HepG2 (cell line): ENCODE measurements around the gene SRF.

ENCODE experiments used
- ATF3 ChIP-seq: sonication (generic); formaldehyde crosslinking; IDR thresholded peaks from 2 replicates; pipeline ENCODE4 v1.4.0; 2020; ENCODE audit warnings: missing genetic modification reagents
- CAMTA2 ChIP-seq: sonication (generic); formaldehyde crosslinking; IDR thresholded peaks from 2 replicates; pipeline ENCODE4 v1.4.0; 2020; ENCODE audit warnings: mild to moderate bottlenecking, missing genetic modification reagents, borderline replicate concordance
- FOXK1 ChIP-seq: sonication (generic); formaldehyde crosslinking; IDR thresholded peaks from 2 replicates; pipeline ENCODE4 v1.4.0; 2020; ENCODE audit warnings: low read depth, missing genetic modification reagents, borderline replicate concordance
- HNRNPK ChIP-seq: fragments of 200-400 bp; formaldehyde crosslinking; IDR thresholded peaks from 2 replicates; pipeline ENCODE4 v1.6.1; 2018; ENCODE audit warnings: low read length, low read depth, moderate library complexity, mild to moderate bottlenecking; ENCODE audit not compliant: poor library complexity, severe bottlenecking
- MAFG ChIP-seq: sonication (generic); formaldehyde crosslinking; IDR thresholded peaks from 2 replicates; pipeline ENCODE4 v1.5.1; 2020; ENCODE audit warnings: mild to moderate bottlenecking, missing genetic modification reagents
- PHF21A ChIP-seq: sonication (generic); formaldehyde crosslinking; IDR thresholded peaks from 2 replicates; pipeline ENCODE4 v1.5.0; 2020; ENCODE audit warnings: mild to moderate bottlenecking, missing genetic modification reagents
- STAG1 ChIP-seq: sonication (generic); formaldehyde crosslinking; IDR thresholded peaks from 2 replicates; pipeline ENCODE4 v1.4.0; 2020; ENCODE audit warnings: missing genetic modification reagents
- TMF1 ChIP-seq: sonication (generic); formaldehyde crosslinking; IDR thresholded peaks from 2 replicates; pipeline ENCODE4 v1.8.1; 2022; ENCODE audit warnings: low read depth, missing genetic modification reagents
- ZNF205 ChIP-seq: IDR thresholded peaks from 2 replicates; pipeline ENCODE4 v1.6.1; 2018; ENCODE audit warnings: missing biosample characterization, missing genetic modification reagents
- ZNF33B ChIP-seq: sonication (generic); formaldehyde crosslinking; IDR thresholded peaks from 2 replicates; pipeline ENCODE4 v1.5.1; 2020; ENCODE audit warnings: mild to moderate bottlenecking, missing genetic modification reagents
- TF ChIP-seq, protein P1 (sequence below): sonication (generic); formaldehyde crosslinking; conservative IDR thresholded peaks from 2 replicates; pipeline ENCODE4 v1.8.0; 2022; ENCODE audit warnings: mild to moderate bottlenecking, moderate library complexity, missing genetic modification reagents
- TF ChIP-seq, protein P2 (sequence below): sonication (generic); formaldehyde crosslinking; IDR thresholded peaks from 2 replicates; pipeline ENCODE4 v1.8.1; 2023; ENCODE audit warnings: missing genetic modification reagents, inconsistent platforms, borderline replicate concordance
- TF ChIP-seq, protein P3 (sequence below): sonication (generic); formaldehyde crosslinking; IDR thresholded peaks from 2 replicates; pipeline ENCODE4 v1.5.0; 2020; ENCODE audit warnings: mild to moderate bottlenecking, missing genetic modification reagents
- TF ChIP-seq, protein P4 (sequence below): sonication (generic); formaldehyde crosslinking; IDR thresholded peaks from 2 replicates; pipeline ENCODE4 v1.5.0; 2020; ENCODE audit warnings: mild to moderate bottlenecking, missing genetic modification reagents, moderate library complexity

DNA sequence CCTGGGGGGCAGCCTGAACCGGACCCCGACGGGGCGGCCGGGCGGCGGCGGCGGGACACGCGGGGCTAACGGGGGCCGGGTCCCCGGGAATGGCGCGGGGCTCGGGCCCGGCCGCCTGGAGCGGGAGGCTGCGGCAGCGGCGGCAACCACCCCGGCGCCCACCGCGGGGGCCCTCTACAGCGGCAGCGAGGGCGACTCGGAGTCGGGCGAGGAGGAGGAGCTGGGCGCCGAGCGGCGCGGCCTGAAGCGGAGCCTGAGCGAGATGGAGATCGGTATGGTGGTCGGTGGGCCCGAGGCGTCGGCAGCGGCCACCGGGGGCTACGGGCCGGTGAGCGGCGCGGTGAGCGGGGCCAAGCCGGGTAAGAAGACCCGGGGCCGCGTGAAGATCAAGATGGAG lies 636 bp downstream of the SRF start:
- TF ChIP-seq, protein P1, sequence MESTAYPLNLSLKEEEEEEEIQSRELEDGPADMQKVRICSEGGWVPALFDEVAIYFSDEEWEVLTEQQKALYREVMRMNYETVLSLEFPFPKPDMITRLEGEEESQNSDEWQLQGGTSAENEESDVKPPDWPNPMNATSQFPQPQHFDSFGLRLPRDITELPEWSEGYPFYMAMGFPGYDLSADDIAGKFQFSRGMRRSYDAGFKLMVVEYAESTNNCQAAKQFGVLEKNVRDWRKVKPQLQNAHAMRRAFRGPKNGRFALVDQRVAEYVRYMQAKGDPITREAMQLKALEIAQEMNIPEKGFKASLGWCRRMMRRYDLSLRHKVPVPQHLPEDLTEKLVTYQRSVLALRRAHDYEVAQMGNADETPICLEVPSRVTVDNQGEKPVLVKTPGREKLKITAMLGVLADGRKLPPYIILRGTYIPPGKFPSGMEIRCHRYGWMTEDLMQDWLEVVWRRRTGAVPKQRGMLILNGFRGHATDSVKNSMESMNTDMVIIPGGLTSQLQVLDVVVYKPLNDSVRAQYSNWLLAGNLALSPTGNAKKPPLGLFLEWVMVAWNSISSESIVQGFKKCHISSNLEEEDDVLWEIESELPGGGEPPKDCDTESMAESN (CRISPR knock-in tag), result no peak
- no peak for TF ChIP-seq CAMTA2
- TF ChIP-seq STAG1 (CRISPR knock-in tag), result no peak
- TF ChIP-seq, protein P2, sequence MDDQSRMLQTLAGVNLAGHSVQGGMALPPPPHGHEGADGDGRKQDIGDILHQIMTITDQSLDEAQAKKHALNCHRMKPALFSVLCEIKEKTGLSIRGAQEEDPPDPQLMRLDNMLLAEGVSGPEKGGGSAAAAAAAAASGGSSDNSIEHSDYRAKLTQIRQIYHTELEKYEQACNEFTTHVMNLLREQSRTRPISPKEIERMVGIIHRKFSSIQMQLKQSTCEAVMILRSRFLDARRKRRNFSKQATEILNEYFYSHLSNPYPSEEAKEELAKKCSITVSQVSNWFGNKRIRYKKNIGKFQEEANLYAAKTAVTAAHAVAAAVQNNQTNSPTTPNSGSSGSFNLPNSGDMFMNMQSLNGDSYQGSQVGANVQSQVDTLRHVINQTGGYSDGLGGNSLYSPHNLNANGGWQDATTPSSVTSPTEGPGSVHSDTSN (CRISPR knock-in tag), result no peak
- TF ChIP-seq ATF3 (CRISPR knock-in tag), result no peak
- no peak for TF ChIP-seq ZNF33B (CRISPR knock-in tag)
- TF ChIP-seq TMF1, result 0 out of 2 replicates have a peak, but pooled peaks have one; percentile 37
- TF ChIP-seq PHF21A, result no peak
- TF ChIP-seq, protein P3, sequence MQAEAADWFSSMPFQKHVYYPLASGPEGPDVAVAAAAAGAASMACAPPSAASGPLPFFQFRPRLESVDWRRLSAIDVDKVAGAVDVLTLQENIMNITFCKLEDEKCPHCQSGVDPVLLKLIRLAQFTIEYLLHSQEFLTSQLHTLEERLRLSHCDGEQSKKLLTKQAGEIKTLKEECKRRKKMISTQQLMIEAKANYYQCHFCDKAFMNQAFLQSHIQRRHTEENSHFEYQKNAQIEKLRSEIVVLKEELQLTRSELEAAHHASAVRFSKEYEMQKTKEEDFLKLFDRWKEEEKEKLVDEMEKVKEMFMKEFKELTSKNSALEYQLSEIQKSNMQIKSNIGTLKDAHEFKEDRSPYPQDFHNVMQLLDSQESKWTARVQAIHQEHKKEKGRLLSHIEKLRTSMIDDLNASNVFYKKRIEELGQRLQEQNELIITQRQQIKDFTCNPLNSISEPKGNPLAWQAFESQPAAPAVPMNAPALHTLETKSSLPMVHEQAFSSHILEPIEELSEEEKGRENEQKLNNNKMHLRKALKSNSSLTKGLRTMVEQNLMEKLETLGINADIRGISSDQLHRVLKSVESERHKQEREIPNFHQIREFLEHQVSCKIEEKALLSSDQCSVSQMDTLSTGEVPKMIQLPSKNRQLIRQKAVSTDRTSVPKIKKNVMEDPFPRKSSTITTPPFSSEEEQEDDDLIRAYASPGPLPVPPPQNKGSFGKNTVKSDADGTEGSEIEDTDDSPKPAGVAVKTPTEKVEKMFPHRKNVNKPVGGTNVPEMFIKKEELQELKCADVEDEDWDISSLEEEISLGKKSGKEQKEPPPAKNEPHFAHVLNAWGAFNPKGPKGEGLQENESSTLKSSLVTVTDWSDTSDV, result no peak
- TF ChIP-seq MAFG (CRISPR knock-in tag), result no peak
- TF ChIP-seq, protein P4, sequence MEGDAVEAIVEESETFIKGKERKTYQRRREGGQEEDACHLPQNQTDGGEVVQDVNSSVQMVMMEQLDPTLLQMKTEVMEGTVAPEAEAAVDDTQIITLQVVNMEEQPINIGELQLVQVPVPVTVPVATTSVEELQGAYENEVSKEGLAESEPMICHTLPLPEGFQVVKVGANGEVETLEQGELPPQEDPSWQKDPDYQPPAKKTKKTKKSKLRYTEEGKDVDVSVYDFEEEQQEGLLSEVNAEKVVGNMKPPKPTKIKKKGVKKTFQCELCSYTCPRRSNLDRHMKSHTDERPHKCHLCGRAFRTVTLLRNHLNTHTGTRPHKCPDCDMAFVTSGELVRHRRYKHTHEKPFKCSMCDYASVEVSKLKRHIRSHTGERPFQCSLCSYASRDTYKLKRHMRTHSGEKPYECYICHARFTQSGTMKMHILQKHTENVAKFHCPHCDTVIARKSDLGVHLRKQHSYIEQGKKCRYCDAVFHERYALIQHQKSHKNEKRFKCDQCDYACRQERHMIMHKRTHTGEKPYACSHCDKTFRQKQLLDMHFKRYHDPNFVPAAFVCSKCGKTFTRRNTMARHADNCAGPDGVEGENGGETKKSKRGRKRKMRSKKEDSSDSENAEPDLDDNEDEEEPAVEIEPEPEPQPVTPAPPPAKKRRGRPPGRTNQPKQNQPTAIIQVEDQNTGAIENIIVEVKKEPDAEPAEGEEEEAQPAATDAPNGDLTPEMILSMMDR (CRISPR knock-in tag), result no peak
- no peak for TF ChIP-seq ZNF205 (CRISPR knock-in tag)
- no peak for TF ChIP-seq FOXK1 (CRISPR knock-in tag)
- TF ChIP-seq HNRNPK, result no peak
